Stimulated activated CD8-positive, alpha-beta memory T cell treated with anti-CD3 and anti-CD28 coated beads, Interleukin-4, amount 100 ng/mL, for 48 hours (primary cell): ENCODE data around the gene TMEM255A.

Source experiments
- DNase-seq: peaks from one replicate; pipeline ENCODE4 v3.0.0-alpha.2; 2020

Gene TMEM255A

DNA sequence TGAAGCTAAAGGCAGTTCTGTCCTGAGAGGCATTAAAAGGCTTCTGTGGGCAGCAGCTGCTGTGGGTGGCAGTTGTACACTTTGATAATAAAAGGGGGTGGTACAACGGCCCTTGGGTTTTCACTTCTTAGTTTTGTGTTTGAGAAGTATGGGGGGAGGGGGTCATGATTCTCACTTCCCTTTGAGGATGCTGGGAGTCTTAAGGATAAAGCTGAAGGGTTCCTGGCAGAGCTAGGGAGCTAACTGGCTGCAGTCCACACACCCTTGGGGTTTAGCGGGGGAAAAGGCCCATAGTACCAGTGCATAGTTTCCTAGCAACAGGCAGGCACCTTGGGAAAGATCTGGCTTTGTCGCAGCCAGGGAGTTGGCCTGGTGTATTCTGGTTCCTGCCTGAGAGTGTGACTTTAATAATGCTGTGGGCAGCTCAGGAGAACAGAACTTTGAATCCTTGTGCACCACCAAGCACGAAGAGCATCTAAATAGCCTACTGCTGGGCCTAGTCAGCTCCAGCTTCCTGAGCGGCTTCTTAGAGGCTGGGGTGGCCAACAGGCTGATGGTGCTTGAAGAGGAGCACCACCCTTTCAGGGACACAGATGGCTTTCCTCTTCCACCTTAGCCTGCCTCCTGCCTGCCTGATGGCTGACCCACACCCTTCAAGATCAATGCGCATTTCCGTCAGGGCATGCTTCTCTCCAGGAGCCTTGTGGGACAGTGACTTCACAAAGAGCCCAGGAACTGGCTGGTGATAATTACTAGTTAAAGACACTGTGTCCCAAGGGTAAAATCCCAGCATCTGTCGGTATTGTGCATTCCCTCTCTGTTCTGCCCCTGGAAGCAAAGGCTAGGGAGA is 48.2 kb downstream of the TMEM255A start:
- no peak for DNase-seq

DNA sequence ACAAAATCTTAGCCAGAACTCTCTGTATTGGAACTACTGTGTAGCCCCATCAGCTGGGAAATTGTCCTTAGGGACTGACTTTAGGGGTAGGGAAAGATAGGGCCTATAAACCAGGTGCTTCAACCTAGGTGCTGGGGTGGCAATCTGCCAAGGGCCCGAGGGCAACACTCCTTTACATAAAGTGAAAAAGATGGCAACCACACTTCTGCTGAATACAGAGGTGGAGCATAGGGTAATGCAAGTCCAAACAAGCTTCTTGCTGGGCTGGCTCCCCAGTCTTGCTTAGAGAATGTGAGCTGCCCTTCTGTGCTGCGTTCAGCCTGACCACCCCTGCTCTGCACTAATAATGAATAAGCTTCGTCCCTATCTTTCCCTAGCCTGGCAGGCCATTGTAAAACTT is 50.9 kb downstream of the TMEM255A start:
- no peak for DNase-seq

DNA sequence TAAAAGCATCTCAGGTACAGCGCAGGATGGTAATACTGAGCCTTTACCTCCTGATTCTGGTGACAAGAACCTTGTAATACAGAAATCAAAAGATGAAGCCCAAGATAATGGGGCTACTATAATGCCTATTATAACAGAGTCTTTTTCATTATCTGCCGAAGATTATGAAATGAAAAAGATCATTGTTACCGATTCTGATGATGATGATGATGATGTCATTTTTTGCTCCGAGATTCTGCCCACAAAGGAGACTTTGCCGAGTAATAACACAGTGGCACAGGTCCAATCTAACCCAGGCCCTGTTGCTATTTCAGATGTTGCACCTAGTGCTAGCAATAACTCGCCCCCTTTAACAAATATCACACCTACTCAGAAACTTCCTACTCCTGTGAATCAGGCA is 57.5 kb downstream of the TMEM255A start:
- no peak for DNase-seq

DNA sequence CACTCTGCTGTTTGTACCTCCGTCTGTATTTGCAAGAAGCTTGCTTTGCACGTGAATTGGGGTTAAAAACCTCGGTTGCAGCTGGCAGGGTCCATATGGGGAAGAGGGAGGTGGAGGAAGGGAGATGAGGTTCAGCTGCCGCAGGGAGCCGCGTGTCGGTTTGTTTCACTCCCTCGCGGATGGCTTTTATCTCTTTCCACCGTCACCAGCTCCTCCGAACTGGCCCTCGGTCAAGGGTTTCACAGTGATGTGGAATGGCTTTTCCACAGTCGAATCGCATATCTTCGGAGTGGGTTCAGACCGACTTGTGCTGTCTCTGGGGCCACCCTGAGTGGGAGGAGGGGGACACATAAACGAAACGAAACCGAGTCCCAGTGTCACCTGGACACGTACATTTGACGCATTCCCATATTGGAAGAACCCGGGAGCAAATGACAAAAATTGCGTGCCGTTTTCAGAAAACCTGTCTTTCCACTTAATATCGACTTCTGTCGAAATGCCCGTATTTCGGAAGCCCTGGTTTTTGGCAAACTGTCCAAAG is 59.7 kb downstream of the TMEM255A start:
- DNase-seq = peak; percentile 33

DNA sequence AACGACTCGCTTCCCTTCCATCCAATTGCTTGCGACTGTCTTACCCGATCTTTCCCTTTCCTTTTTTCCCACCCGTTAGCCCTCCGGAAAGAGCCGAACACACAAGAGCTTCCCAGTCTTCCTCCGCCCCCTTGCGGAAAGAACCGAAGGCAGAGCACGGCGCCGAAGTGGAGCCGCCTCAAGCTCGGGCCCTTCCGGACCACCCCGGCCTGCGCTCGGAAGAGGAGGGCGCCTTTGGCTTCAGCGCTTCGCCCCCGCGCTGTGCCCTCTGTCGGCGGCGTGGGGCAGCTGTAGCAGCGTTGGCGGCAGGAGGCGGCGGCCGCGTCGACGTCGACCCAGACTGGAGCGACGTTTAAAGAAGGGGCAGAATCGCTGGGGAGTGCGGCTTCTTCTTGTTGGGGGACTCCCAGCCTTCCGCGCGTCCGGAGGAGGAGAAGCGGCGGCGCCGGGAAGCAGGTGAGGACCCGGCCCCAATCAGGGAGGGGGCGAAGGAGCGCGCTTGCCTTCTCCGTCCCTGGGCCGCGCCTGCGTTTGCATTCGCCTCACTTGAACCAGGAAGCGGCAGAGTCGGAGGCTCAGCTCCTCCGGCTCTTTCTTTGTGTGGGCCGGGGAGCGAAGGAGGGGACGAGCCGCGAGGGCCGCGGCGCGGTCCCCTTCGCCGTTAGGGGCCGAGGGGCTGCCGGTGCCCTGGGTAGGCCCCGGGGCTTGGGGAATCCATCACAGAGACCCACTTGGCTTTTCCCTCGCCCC is 60.6 kb downstream of the TMEM255A start, which contains the start of gene ZBTB33:
Gene ZBTB33, plus strand, starts transcription at position 291 of the 750 bp plus-strand sequence. CDS start 2,604 bp downstream, outside the sequence.
- peak; percentile 83 for DNase-seq

DNA sequence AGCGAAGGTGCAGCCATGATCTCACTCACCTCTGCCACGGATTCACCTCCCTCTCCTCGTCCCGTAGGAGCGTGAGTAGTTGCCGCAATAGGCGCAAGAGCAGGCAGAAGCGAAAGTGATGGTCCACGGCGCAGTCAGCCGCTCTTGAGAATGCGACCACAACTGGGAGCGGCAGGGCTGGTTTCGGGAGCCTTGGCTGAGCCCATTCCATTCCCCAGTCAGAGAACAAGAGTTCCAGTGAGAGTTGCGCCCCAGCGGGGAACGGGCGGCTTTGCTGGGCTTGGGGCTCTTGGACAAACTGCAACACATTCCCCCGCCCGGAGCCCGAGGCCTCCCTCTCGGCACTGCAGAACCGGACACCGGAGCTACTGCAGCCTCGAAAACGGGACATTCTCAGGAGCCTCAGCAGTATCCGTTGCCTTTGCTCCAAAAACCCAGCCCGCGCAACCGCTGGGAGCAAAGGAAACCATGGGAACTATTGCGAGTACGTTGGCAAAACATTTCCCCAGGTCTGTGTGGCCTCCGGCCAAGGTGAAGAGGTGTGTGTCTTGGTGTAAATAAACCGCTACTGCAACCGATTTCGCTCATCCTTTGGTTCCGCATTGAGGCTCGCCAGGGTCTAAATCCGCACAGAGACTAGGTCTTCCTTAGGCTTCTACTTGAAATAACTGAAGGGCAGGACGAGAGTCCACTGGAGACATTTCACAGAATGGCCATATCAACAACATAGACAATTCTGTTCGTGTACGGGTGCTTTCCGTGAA is 66.3 kb downstream of the TMEM255A start:
- DNase-seq = peak; percentile 70

DNA sequence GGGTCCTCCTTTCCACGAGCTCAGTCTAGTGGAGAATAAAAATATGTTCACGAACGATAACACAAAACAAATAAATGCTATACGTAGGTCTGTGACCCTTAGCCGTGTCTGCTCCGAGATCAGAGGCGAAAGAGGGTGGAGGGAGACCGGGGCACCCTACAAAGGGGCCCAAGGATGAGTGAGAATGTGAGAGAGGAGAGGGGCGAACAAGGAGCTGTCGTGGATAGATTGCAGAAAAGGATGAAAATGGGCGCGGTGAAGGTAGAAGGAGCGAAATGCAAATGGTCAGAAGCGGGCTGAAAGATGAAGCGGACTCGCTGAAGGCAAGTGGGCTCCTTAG is 66.9 kb downstream of the TMEM255A start:
- no peak for DNase-seq

DNA sequence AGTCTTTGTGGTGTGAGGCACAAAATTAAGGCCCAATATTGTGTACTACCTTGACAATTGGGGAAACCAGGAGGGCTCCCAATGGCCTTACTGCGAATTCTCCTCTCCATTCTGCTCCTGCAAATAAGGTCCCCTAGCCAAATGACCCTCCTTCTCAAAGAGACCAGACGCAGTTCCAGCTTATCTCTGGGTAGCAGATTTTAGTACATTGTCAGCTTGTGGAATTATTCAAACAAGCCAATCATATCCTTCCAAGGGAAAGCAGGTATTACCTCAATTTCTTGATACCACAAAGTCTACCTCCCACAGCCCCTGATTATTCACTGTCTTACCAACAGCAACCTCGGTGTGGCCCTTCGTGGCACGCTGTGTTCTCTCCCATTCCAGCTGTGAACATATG is 68.4 kb downstream of the TMEM255A start:
- no peak for DNase-seq

DNA sequence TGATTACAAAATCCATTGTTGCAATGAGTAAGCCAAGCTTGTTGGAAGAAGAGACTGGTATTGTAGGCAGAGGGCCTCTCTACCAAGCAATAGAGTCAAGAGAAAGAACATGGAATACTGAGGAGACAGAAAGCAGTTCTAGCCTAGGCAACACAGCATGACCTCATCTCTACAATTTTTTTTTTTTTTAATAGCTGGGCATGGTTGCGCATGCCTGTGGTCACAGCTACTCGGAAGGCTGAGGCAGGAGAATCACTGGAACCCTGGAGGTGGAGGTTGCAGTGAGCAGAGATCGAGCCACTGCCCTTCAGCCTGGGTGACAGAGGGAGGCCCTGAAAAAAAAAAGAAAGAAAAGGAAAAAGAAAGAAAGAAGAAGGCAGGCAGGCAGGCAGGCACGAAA is 72.3 kb downstream of the TMEM255A start:
- no peak for DNase-seq

DNA sequence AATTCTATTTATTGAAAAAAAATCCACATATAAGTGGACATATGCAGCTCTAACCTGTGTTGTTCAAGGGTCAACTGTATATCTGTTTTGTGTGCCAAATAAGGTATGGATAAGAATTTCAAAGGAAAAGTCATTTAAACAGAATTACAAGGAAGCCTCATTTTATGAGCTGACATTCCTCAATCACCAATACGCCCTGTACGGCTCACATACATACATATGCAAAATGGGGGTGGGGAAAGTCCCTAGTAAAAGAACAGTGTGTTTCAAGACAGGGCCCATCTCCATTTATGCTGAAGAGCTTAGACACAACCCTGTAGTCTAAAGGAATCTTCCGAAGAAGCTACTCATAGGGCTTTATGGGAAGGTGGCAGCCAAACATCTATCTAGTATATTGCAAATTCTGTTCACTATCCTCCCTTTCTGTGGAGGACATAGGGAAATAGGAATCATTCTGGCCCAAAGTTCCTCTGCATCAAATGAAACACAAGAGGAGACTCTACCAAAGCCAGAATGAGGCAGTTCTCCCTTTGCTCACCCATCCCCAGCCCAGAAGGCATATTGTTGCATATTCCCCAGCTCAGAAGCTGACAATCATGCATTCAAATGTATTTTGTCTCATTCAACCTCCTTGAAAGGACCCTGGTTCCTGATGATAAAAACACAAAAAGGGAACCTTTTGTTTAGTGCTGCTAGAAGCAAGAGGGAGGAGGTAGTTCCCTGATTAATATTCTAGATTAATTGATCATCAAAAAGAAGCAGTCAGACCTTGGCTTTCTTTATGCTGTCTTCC is 74.4 kb downstream of the TMEM255A start:
- no peak for DNase-seq

DNA sequence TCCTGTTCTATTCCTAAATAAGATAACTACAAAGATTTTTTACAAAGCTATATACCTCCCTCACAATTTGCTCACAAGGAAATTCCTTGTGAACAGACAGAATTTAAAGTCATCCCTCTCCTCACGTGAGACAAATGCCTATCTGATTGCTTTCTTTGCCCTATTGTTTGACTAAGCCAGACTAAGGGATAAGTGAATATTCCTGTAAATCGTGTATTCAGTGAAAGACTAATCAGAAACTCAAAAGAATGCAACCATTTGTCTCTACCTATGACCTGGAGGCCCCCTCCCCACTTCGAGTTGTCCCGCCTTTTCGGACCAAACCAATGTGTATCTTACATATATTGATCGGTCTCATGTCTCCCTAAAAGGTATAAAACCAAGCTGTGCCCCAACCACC is 76.0 kb downstream of the TMEM255A start:
- no peak for DNase-seq

DNA sequence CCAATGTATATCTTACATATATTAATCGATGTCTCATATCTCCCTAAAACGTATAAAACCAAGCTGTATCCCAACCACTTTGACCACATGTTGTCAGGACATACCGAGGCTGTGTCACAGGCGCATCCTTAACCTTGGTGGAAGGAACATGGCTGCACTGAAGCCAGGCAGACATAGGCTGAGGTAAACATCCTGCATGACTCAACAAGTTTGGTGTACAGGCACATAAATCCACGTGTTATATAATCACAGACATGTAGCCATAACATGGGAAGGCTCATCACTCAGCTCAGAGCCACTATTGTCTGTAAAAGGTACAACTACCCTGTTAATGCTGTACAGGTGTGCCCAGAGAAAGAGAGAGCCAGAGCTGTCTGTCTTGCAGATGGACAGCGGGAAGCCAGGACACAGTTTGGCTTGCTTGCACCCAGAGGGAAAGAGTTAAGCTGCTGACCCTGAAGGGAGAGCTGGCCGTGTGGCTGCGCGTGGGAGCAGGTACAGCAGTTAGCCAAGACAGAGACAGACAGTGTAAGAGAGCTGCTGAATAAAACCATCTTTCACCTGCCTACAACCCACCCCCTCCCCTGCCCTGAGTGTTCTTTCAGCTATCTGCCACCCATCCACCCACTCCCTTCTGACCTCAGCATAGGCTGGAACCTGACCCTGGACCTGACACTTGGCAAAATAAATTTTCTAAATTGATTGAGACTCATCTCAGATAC is 82.9 kb downstream of the TMEM255A start:
- no peak for DNase-seq

DNA sequence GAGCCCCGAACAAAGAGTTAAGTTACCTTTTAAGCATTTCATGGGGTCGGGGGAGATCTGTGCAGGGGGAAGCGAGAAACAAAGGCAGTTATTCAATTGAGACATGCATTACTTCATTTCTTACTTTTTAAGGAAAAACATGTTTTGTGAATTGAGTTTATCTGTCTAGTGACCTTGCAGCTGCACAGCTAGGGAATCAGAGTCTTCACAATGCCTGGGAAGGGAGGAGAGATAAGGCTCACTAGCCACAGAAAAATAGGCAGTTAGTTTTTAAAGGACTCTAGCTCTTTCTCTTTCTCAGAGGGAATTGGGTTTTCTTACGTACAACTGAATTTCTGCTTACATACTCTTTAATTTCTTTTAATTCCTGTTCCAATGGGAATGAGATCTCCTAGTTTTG is 86.9 kb downstream of the TMEM255A start:
- DNase-seq = no peak

DNA sequence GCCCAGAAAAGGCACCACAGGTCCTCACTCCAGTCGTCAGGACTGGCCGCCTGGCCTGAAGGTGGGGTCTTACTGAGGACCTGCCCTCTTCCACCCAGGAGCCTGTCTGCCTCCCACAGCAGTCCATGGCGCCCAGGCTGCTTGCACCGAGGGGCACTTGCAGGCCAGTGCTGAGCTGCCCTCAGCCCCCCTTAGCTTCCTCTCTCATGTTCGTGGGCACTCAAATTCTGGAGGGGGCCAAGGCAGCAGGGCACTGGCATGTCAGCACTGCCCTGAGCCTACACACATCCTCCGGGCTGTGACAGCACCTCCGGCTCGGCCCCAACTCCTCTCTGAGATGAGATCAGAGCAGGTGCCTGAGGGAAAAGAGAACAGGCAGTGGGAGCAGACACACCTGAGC is 87.9 kb downstream of the TMEM255A start:
- DNase-seq = no peak

DNA sequence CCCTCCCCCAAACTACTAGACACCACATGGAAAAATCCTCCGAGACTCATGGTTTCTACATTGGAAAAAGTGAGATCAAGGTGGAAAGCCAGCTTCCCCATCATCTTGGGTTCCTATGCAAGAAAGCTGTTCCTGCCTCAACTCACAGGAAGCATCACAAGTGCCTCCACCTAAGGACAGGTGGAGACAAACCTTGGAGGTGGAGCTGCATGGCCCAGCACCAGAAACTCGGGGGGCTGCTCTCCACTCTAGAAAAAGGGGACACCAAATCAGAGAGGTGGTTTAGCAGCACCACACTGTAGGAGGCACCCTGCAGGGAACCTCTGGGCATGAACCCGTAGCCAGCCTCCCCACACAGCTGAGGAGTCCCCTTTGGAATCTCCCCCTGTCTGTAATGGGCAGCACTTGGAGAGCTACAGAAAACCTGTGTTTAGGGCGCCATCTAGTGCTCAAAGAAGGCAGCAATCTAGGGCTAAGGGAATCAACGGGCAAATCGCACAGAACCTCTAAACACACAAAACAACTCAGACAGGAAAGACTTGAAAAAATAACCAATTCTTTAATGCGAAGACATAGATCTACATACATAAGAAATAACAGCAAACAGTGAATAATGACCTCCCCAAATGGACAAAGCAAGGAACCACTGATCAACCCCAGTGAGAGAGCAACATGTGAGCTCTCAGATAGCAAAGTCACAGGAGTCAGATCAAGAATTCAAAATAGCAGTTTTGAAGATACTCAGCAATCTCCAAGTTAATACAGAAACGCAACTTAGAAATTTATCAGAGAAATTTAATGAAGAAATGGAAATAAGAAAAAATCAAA is 97.6 kb downstream of the TMEM255A start:
- peak; percentile 68 for DNase-seq
